GM23338 (cell line): ENCODE measurements around the gene LTBR. TPM values are rescaled to one million over a fixed set of nuclear protein-coding genes. Genes with fewer than 3 reads are reported as not detected.
"Not testable (repeated sequence)": the region's sequence is repeated elsewhere in the genome, so short reads cannot be mapped to it uniquely, and the experiment has no call there.

Experiments
- ATAC-seq: fragments of 200-7000 bp; cut with Tn5 transposase; 3 replicates; pipeline ENCODE4 v1.9.1; 2020
- DNase-seq: peaks from one replicate; pipeline ENCODE4 v3.0.0-alpha.2; 2015; ENCODE audit warnings: low spot score
- H2AFZ ChIP-seq: fragments of 200-600 bp; sonication (generic); 2 replicates; pipeline ENCODE4 v1.8.0; 2016; ENCODE audit warnings: antibody characterized with exemption, mild to moderate bottlenecking, moderate library complexity
- H3F3A ChIP-seq: fragments of 200-600 bp; sonication (generic); replicated peaks from 2 replicates; pipeline ENCODE4 v1.8.0; 2017; ENCODE audit warnings: antibody characterized with exemption, mixed run types, low read depth
- H3K27ac ChIP-seq: fragments of 200-600 bp; sonication (generic); 2 replicates; pipeline ENCODE4 v1.6.1; 2016; ENCODE audit warnings: low read depth
- H3K27me3 ChIP-seq: fragments of 200-600 bp; sonication (generic); 2 replicates; pipeline ENCODE4 v1.8.0; 2016; ENCODE audit warnings: mild to moderate bottlenecking, mixed run types, moderate library complexity; ENCODE audit not compliant: insufficient read depth
- H3K36me3 ChIP-seq: fragments of 200-600 bp; sonication (generic); 2 replicates; pipeline ENCODE4 v1.8.0; 2016; ENCODE audit warnings: mild to moderate bottlenecking; ENCODE audit not compliant: insufficient read depth
- H3K4me1 ChIP-seq: fragments of 200-600 bp; sonication (generic); 2 replicates; pipeline ENCODE4 v1.8.0; 2016; ENCODE audit warnings: mild to moderate bottlenecking, moderate library complexity; ENCODE audit not compliant: insufficient read depth
- H3K4me2 ChIP-seq: fragments of 200-600 bp; sonication (generic); 2 replicates; pipeline ENCODE4 v1.7.1; 2017; ENCODE audit warnings: mixed run types
- H3K4me3 ChIP-seq: fragments of 200-600 bp; sonication (generic); 2 replicates; pipeline ENCODE4 v1.6.1; 2016; ENCODE audit warnings: mixed run types
- H3K79me2 ChIP-seq: fragments of 200-600 bp; sonication (generic); replicated peaks from 2 replicates; pipeline ENCODE4 v1.8.0; 2017; ENCODE audit warnings: mild to moderate bottlenecking; ENCODE audit not compliant: insufficient read depth
- H3K9me2 ChIP-seq: fragments of 200-600 bp; sonication (generic); 2 replicates; pipeline ENCODE4 v1.8.0; 2017; ENCODE audit not compliant: insufficient read depth
- H4K20me1 ChIP-seq: fragments of 200-600 bp; sonication (generic); replicated peaks from 2 replicates; pipeline ENCODE4 v1.8.0; 2017; ENCODE audit warnings: mild to moderate bottlenecking; ENCODE audit not compliant: insufficient read depth
- H3K27ac Mint-ChIP-seq: 2 replicates; pipeline ENCODE4 v1.8.0; 2020; ENCODE audit warnings: inconsistent platforms, mild to moderate bottlenecking, moderate library complexity, mixed read lengths
- H3K27me3 Mint-ChIP-seq: 3 replicates; pipeline ENCODE4 v1.8.0; 2022; ENCODE audit warnings: low read depth, mild to moderate bottlenecking, moderate library complexity, mixed read lengths, inconsistent platforms; ENCODE audit not compliant: insufficient read depth, poor library complexity
- H3K36me3 Mint-ChIP-seq: 3 replicates; pipeline ENCODE4 v1.8.0; 2021; ENCODE audit warnings: low read depth, mild to moderate bottlenecking, inconsistent platforms, moderate library complexity, mixed read lengths
- H3K4me1 Mint-ChIP-seq: 3 replicates; pipeline ENCODE4 v1.8.0; 2020; ENCODE audit warnings: mild to moderate bottlenecking, inconsistent platforms, mixed read lengths
- H3K4me3 Mint-ChIP-seq: 3 replicates; pipeline ENCODE4 v1.8.0; 2021; ENCODE audit warnings: moderate library complexity, mild to moderate bottlenecking, inconsistent platforms, mixed read lengths
- H3K9me3 Mint-ChIP-seq: 3 replicates; pipeline ENCODE4 v1.8.0; 2020; ENCODE audit warnings: moderate library complexity, mild to moderate bottlenecking, inconsistent platforms, mixed read lengths
- JUNB ChIP-seq: IDR thresholded peaks from one replicate; pipeline ENCODE4 v1.6.1; 2016; ENCODE audit warnings: antibody characterized with exemption; ENCODE audit not compliant: unreplicated experiment
- POLR2AphosphoS5 ChIP-seq: IDR thresholded peaks from 2 replicates; pipeline ENCODE4 v1.6.1; 2016; ENCODE audit warnings: antibody characterized with exemption, low read depth
- REST ChIP-seq: IDR thresholded peaks from one replicate; pipeline ENCODE4 v1.6.1; 2018; ENCODE audit warnings: antibody characterized with exemption; ENCODE audit not compliant: unreplicated experiment
- STAT1 ChIP-seq: IDR thresholded peaks from one replicate; pipeline ENCODE4 v1.6.1; 2016; ENCODE audit warnings: antibody characterized with exemption; ENCODE audit not compliant: unreplicated experiment
- ZNF114 ChIP-seq: fragments of 250-450 bp; sonication (Bioruptor Pico); IDR thresholded peaks from 2 replicates; pipeline ENCODE4 v1.5.0; 2020; ENCODE audit warnings: mild to moderate bottlenecking, moderate library complexity
- ZNF331 ChIP-seq: fragments of 250-450 bp; sonication (Bioruptor Pico); IDR thresholded peaks from 2 replicates; pipeline ENCODE4 v1.5.0; 2020; ENCODE audit warnings: low read depth, mild to moderate bottlenecking, moderate library complexity
- polyA plus RNA-seq: library from polyadenylated mRNA; unstranded; fragments of >200 nt; fragmentation: Nextera tagmentation; extraction: Ambion mirVana; gene quantifications from 2 replicates; pipeline ENCODE4 v1.2.1, GENCODE V29; 2016
- total RNA-seq: library from RNA; depleted of rRNA; stranded (reverse); fragments of >200 nt; shearing (Covaris generic); gene quantifications from 2 replicates; pipeline ENCODE4 v1.2.3, GENCODE V29; 2014

Gene LTBR
- total and polyA plus RNA-seq, 2 experiments from 2014 or later, result 6.1 to 6.8 TPM

- no peak overlapping the region for H3K27ac Mint-ChIP-seq
Measured at GRCh38 chr12:6337958-6338433, 46.0 kb upstream of the LTBR start.

GRCh38 chr12:6338536-6338935, 45.4 kb upstream of the LTBR start:
- not testable (repeated sequence) for ATAC-seq, H3K9me2 ChIP-seq, H3K36me3 ChIP-seq, H4K20me1 ChIP-seq, H3K27me3 ChIP-seq, H3K4me3 Mint-ChIP-seq, DNase-seq, H3K27ac Mint-ChIP-seq, H2AFZ ChIP-seq, H3K9me3 Mint-ChIP-seq
- H3K27me3 Mint-ChIP-seq, result peaks cover 15% of the 10 kb centered on the region
- H3F3A ChIP-seq, result peaks cover 33% of the 10 kb centered on the region
- peak overlapping the region; percentile 96 for H3K4me2 ChIP-seq
- peaks cover 39% of the 10 kb centered on the region for H3K4me1 Mint-ChIP-seq
- H3K27ac ChIP-seq, result 0 out of 2 replicates have a peak overlapping the region, but pooled peaks have one; percentile 98
- H3K4me3 ChIP-seq, result 0 out of 2 replicates have a peak overlapping the region, but pooled peaks have one; percentile 96
- H3K4me1 ChIP-seq, result peaks cover 76% of the 10 kb centered on the region
- peaks cover 72% of the 10 kb centered on the region for H3K79me2 ChIP-seq
- H3K36me3 Mint-ChIP-seq, result peaks cover 18% of the 10 kb centered on the region

More at GRCh38 chr12:6337958-6338433, 46.0 kb upstream of the LTBR start:
- H3K27me3 ChIP-seq, result no peaks in the 10 kb centered on the region
- no peak for DNase-seq
- peaks cover 6% of the 10 kb centered on the region; the same call in 1 of the 2 replicates for H3K36me3 ChIP-seq
- no peak overlapping the region for H3K4me3 Mint-ChIP-seq
- H3K9me3 Mint-ChIP-seq, result no peaks in the 10 kb centered on the region
- ATAC-seq, result no peak
- H3K79me2 ChIP-seq, result peaks cover 72% of the 10 kb centered on the region
- peaks cover 37% of the 10 kb centered on the region for H3K4me1 Mint-ChIP-seq
- peak overlapping the region; percentile 43; the same call in 1 of the 2 replicates for H3K4me3 ChIP-seq
- H3K9me2 ChIP-seq, result no peaks in the 10 kb centered on the region
- TF ChIP-seq REST, result no peak
- peaks cover 70% of the 10 kb centered on the region for H3K4me1 ChIP-seq
- peaks cover 33% of the 10 kb centered on the region for H3F3A ChIP-seq
- H2AFZ ChIP-seq, result no peak overlapping the region
- peaks cover 23% of the 10 kb centered on the region for H3K36me3 Mint-ChIP-seq
- peaks cover 18% of the 10 kb centered on the region for H3K27me3 Mint-ChIP-seq
- H3K4me2 ChIP-seq, result peak overlapping the region; percentile 96
- peak overlapping the region; percentile 98 for H3K27ac ChIP-seq
- 0 out of 2 replicates have a peak, but pooled peaks cover 3% of the 10 kb centered on the region for H4K20me1 ChIP-seq

- Histone ChIP-seq H3K4me3 (0 out of 2 replicates have a peak overlapping the region, but pooled peaks have one; percentile 96), H3K27ac (0 out of 2 replicates have a peak overlapping the region, but pooled peaks have one; percentile 78), H3K36me3 (peaks cover 6% of the 10 kb centered on the region; the same call in 1 of the 2 replicates), H4K20me1 (0 out of 2 replicates have a peak, but pooled peaks cover 3% of the 10 kb centered on the region), H3K4me1 (peaks cover 80% of the 10 kb centered on the region), H3K4me2 (peak overlapping the region; percentile 96), H3F3A (peaks cover 33% of the 10 kb centered on the region), H3K9me2 (no peaks in the 10 kb centered on the region), H2AFZ (no peak overlapping the region), H3K79me2 (peaks cover 70% of the 10 kb centered on the region), H3K27me3 (no peaks in the 10 kb centered on the region)
- peaks cover 14% of the 10 kb centered on the region for H3K36me3 Mint-ChIP-seq
- H3K4me1 Mint-ChIP-seq, result peaks cover 39% of the 10 kb centered on the region
- ATAC-seq (no peak), DNase-seq (no peak)
- no peak overlapping the region for H3K27ac Mint-ChIP-seq
- H3K9me3 Mint-ChIP-seq, result no peaks in the 10 kb centered on the region
- peaks cover 14% of the 10 kb centered on the region for H3K27me3 Mint-ChIP-seq
- no peak overlapping the region for H3K4me3 Mint-ChIP-seq
- TF ChIP-seq STAT1, result no peak
- TF ChIP-seq ZNF331 (CRISPR knock-in tag), result no peak
- no peak for TF ChIP-seq ZNF114 (CRISPR knock-in tag)
- no peak for TF ChIP-seq POLR2AphosphoS5
- no peak for TF ChIP-seq JUNB
- TF ChIP-seq REST, result no peak
Measured at GRCh38 chr12:6338955-6339354, 45.0 kb upstream of the LTBR start.
